ENCODE results near the gene TMEM141.

Gene TMEM141

DNA sequence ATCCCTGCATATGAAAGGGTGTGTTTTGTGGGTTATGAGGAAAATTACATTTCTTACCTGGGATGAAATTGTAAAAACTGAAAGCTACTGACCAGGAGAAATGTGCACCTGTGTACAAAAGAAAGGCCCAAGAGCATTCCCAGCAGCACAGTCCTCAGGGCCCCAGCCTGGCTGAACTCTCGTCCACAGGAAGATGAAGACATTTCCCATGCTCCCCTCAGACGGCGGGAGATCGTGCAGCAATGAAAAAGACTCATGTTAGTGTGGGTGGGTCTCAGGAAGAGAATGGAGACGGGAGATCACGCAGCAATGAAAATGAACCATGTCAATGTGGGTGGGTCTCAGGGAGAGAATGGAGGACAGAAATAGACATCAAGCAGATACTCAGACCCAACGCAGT, 14.2 kb upstream of the TMEM141 start:
- ATAC-seq (ENCODE audit: insufficient read depth, low read depth): no peak
- H3K4me3 ChIP-seq (ENCODE audit: low read depth in 1 of 2, low read length in 2 of 2): no peak overlapping the region
- no peak for TF ChIP-seq EZH2 (IDR thresholded peaks at IDR 0.05; ENCODE audit: borderline replicate concordance, low read depth, low read length, severe bottlenecking)
- TF ChIP-seq, protein P1, sequence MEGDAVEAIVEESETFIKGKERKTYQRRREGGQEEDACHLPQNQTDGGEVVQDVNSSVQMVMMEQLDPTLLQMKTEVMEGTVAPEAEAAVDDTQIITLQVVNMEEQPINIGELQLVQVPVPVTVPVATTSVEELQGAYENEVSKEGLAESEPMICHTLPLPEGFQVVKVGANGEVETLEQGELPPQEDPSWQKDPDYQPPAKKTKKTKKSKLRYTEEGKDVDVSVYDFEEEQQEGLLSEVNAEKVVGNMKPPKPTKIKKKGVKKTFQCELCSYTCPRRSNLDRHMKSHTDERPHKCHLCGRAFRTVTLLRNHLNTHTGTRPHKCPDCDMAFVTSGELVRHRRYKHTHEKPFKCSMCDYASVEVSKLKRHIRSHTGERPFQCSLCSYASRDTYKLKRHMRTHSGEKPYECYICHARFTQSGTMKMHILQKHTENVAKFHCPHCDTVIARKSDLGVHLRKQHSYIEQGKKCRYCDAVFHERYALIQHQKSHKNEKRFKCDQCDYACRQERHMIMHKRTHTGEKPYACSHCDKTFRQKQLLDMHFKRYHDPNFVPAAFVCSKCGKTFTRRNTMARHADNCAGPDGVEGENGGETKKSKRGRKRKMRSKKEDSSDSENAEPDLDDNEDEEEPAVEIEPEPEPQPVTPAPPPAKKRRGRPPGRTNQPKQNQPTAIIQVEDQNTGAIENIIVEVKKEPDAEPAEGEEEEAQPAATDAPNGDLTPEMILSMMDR (IDR thresholded peaks at IDR 0.05; ENCODE audit: borderline replicate concordance, extremely low read depth, low read length, poor library complexity, severe bottlenecking): no peak
- H3K27ac ChIP-seq (ENCODE audit: low read length): no peak overlapping the region
- H3K9me3 ChIP-seq (ENCODE audit: insufficient read depth, low read length, severe bottlenecking): peaks cover 8% of the 10 kb centered on the region
- no peak overlapping the region for H3K9ac ChIP-seq (ENCODE audit: low read depth, low read length)
- H4K20me1 ChIP-seq (ENCODE audit: insufficient read depth, low read length): no peaks in the 10 kb centered on the region
- H2AFZ ChIP-seq (ENCODE audit: low read depth, low read length): no peak overlapping the region
- no peak for DNase-seq
- peaks cover 12% of the 10 kb centered on the region for H3K27me3 ChIP-seq (ENCODE audit: insufficient read depth, low read length, poor library complexity)
- no peaks in the 10 kb centered on the region for H3K79me2 ChIP-seq (ENCODE audit: insufficient read depth, low read length)
- no peaks in the 10 kb centered on the region for H3K4me1 ChIP-seq (ENCODE audit: insufficient read depth, low read length)
- no peak overlapping the region for H3K4me2 ChIP-seq (ENCODE audit: insufficient read depth, low read length)
- no peaks in the 10 kb centered on the region for H3K36me3 ChIP-seq (ENCODE audit: insufficient read depth, low read length)

DNA sequence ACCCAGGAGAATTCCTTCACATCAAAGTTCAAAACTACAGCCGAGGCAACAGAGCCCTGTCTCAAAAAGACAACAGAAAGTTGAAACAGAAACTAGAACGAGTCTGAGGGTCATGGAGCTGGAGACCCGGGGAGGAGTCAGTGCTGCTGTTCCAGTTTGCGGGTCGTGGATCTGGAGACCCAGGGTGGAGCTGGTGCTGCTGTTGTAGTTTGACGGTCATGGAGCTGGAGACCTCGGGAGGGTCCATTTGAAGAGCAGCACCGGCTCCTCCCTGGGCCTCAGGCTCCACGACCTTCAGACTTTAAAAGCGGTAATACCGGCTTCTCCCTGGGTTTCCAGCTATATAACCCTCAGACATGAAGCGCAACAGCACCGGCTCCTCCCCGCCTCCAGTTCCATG, 13.8 kb upstream of the TMEM141 start:
- Histone ChIP-seq H2AFZ (ENCODE audit: low read depth, low read length) (no peak overlapping the region), H3K9ac (ENCODE audit: low read depth, low read length) (no peak overlapping the region), H3K9me3 (ENCODE audit: insufficient read depth, low read length, severe bottlenecking) (peaks cover 8% of the 10 kb centered on the region), H3K4me3 (ENCODE audit: low read depth in 1 of 2, low read length in 2 of 2) (no peak overlapping the region), H3K4me2 (ENCODE audit: insufficient read depth, low read length) (no peak overlapping the region), H3K27ac (ENCODE audit: low read length) (no peak overlapping the region), H4K20me1 (ENCODE audit: insufficient read depth, low read length) (no peaks in the 10 kb centered on the region), H3K79me2 (ENCODE audit: insufficient read depth, low read length) (no peaks in the 10 kb centered on the region), H3K36me3 (ENCODE audit: insufficient read depth, low read length) (no peaks in the 10 kb centered on the region), H3K4me1 (ENCODE audit: insufficient read depth, low read length) (no peaks in the 10 kb centered on the region), H3K27me3 (ENCODE audit: insufficient read depth, low read length, poor library complexity) (peaks cover 12% of the 10 kb centered on the region)
- DNase-seq: no peak
- no peak for ATAC-seq (ENCODE audit: insufficient read depth, low read depth)
- no peak for TF ChIP-seq EZH2 (IDR thresholded peaks at IDR 0.05; ENCODE audit: borderline replicate concordance, low read depth, low read length, severe bottlenecking)
- TF ChIP-seq, protein P1 (IDR thresholded peaks at IDR 0.05; ENCODE audit: borderline replicate concordance, extremely low read depth, low read length, poor library complexity, severe bottlenecking): no peak

DNA sequence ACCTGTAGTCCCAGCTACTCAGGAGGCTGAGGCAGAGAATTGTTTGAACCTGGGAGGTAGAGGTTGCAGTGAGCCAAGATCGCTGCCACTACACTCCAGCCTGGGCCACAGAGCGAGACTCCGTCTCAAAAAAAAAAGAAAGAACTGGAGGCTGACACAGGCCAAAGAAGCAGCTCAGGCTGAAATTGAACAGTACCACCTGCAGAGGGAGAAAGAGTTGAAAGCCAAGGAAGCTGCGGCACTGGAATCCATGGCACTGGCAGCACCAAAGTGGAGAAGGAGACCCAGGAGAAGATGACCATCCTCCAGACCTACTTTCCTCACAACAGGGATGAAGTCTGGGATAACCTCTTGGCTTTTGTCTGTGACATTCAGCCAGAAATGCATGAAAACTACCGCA, 11.3 kb upstream of the TMEM141 start:
- H3K4me1 ChIP-seq (ENCODE audit: insufficient read depth, low read length): no peaks in the 10 kb centered on the region
- DNase-seq: no peak
- H3K79me2 ChIP-seq (ENCODE audit: insufficient read depth, low read length): no peaks in the 10 kb centered on the region
- no peak overlapping the region for H3K9ac ChIP-seq (ENCODE audit: low read depth, low read length)
- peaks cover 12% of the 10 kb centered on the region for H3K27me3 ChIP-seq (ENCODE audit: insufficient read depth, low read length, poor library complexity)
- no peak overlapping the region for H2AFZ ChIP-seq (ENCODE audit: low read depth, low read length)
- no peak overlapping the region for H3K4me2 ChIP-seq (ENCODE audit: insufficient read depth, low read length)
- H3K36me3 ChIP-seq (ENCODE audit: insufficient read depth, low read length): no peaks in the 10 kb centered on the region
- H3K9me3 ChIP-seq (ENCODE audit: insufficient read depth, low read length, severe bottlenecking): no peaks in the 10 kb centered on the region
- H3K27ac ChIP-seq (ENCODE audit: low read length): no peak overlapping the region
- no peaks in the 10 kb centered on the region for H4K20me1 ChIP-seq (ENCODE audit: insufficient read depth, low read length)
- TF ChIP-seq, protein P1 (IDR thresholded peaks at IDR 0.05; ENCODE audit: borderline replicate concordance, extremely low read depth, low read length, poor library complexity, severe bottlenecking): no peak
- TF ChIP-seq EZH2 (IDR thresholded peaks at IDR 0.05; ENCODE audit: borderline replicate concordance, low read depth, low read length, severe bottlenecking): no peak
- no peak for ATAC-seq (ENCODE audit: insufficient read depth, low read depth)
- H3K4me3 ChIP-seq (ENCODE audit: low read depth in 1 of 2, low read length in 2 of 2): no peak overlapping the region

DNA sequence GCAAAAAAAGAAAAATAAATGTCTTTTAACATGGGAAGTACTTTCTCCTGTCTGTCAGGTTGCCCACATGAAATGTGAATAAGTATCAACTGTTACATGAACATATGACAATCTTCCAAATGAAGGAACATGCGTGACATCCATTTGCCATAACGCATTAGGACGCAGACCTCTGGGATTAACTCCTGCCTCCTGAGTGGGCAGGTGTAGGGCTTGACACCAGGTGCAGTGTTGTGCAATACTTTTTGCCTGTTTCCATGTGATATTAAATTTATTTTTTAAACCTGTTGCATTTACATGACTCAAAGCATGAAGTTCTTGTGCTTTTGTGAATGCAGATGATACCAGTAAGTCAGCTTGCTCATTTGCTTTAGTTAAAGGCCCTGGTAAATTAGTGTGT, 8.7 kb upstream of the TMEM141 start:
- DNase-seq (no peak), ATAC-seq (ENCODE audit: insufficient read depth, low read depth) (no peak)
- Histone ChIP-seq H3K9ac (ENCODE audit: low read depth, low read length) (no peak overlapping the region), H3K4me1 (ENCODE audit: insufficient read depth, low read length) (peaks cover 2% of the 10 kb centered on the region), H3K4me3 (ENCODE audit: low read depth in 1 of 2, low read length in 2 of 2) (no peak overlapping the region), H3K36me3 (ENCODE audit: insufficient read depth, low read length) (no peaks in the 10 kb centered on the region), H3K27me3 (ENCODE audit: insufficient read depth, low read length, poor library complexity) (peaks cover 12% of the 10 kb centered on the region), H2AFZ (ENCODE audit: low read depth, low read length) (no peak overlapping the region), H3K27ac (ENCODE audit: low read length) (no peak overlapping the region), H4K20me1 (ENCODE audit: insufficient read depth, low read length) (no peaks in the 10 kb centered on the region), H3K9me3 (ENCODE audit: insufficient read depth, low read length, severe bottlenecking) (no peaks in the 10 kb centered on the region), H3K4me2 (ENCODE audit: insufficient read depth, low read length) (no peak overlapping the region), H3K79me2 (ENCODE audit: insufficient read depth, low read length) (no peaks in the 10 kb centered on the region)
- TF ChIP-seq EZH2 (IDR thresholded peaks at IDR 0.05; ENCODE audit: borderline replicate concordance, low read depth, low read length, severe bottlenecking): no peak
- TF ChIP-seq, protein P1 (IDR thresholded peaks at IDR 0.05; ENCODE audit: borderline replicate concordance, extremely low read depth, low read length, poor library complexity, severe bottlenecking): no peak
